ENCODE measurements around the gene TIGD7.

GRCh38 chr16:3274947-3275346 lies 30.3 kb downstream of the TIGD7 start:
- TF ChIP-seq CTCF (IDR thresholded peaks at IDR 0.05) = no peak
- no peak for TF ChIP-seq POLR2A (IDR thresholded peaks at IDR 0.05)

Data from tibial nerve (tissue), 3 donors.